CD4-positive, alpha-beta T cell treated with Interleukin-15 for 4 hours (primary cell): ENCODE data around the gene FUOM.
"Not testable (repeated sequence)": the region's sequence is repeated elsewhere in the genome, so short reads cannot be mapped to it uniquely, and the experiment has no call there.

ENCODE experiments used
- DNase-seq: peaks from one replicate; pipeline ENCODE4 v3.0.0-alpha.2; 2020; ENCODE audit warnings: low spot score

The FUOM gene

GRCh38 chr10:133388236-133388972, 30.6 kb upstream of the FUOM start:
- DNase-seq, result no peak

GRCh38 chr10:133386951-133387350, 29.1 kb upstream of the FUOM start:
- not testable (repeated sequence) for DNase-seq

- no peak for DNase-seq
These were observed 27.4 kb upstream of the FUOM start for GRCh38 chr10:133385214-133385613.

- no peak for DNase-seq
These were observed 26.3 kb upstream of the FUOM start for GRCh38 chr10:133384071-133384470.

GRCh38 chr10:133383551-133383950, 25.7 kb upstream of the FUOM start:
- no peak for DNase-seq

GRCh38 chr10:133381036-133381435, 23.2 kb upstream of the FUOM start:
- DNase-seq, result no peak

GRCh38 chr10:133379801-133380666, 22.2 kb upstream of the FUOM start:
- DNase-seq, result no peak

- peak; percentile 65 for DNase-seq
These were observed 21.5 kb upstream of the FUOM start, which contains the start of gene PAOX for GRCh38 chr10:133379152-133379800. PAOX (plus strand) TSS chr10:133379262; CDS start chr10:133379317, 55 bp downstream.

GRCh38 chr10:133378251-133379096, 20.7 kb upstream of the FUOM start:
- peak; percentile 48 for DNase-seq

GRCh38 chr10:133377818-133378250, 20.0 kb upstream of the FUOM start:
- no peak for DNase-seq

- no peak for DNase-seq
These were observed 19.4 kb upstream of the FUOM start for GRCh38 chr10:133377025-133377817.

- DNase-seq, result not testable (repeated sequence)
These were observed 18.4 kb upstream of the FUOM start for GRCh38 chr10:133376183-133376582.

GRCh38 chr10:133375357-133376115, 17.7 kb upstream of the FUOM start:
- no peak for DNase-seq

- DNase-seq, result peak; percentile 93
These were observed 15.6 kb upstream of the FUOM start, which contains the start of gene ECHS1 for GRCh38 chr10:133373174-133374090. ECHS1 (minus strand) TSS chr10:133373354; CDS start chr10:133373333, 21 bp downstream.

- DNase-seq, result no peak
These were observed 14.7 kb upstream of the FUOM start for GRCh38 chr10:133372507-133372906.

- DNase-seq, result no peak
These were observed 12.4 kb upstream of the FUOM start for GRCh38 chr10:133370030-133370786.

- DNase-seq, result no peak
These were observed 10.3 kb upstream of the FUOM start for GRCh38 chr10:133368153-133368552.

GRCh38 chr10:133367461-133367860, 9.6 kb upstream of the FUOM start:
- not testable (repeated sequence) for DNase-seq
